ENCODE data around the gene SEPTIN10.

DNA sequence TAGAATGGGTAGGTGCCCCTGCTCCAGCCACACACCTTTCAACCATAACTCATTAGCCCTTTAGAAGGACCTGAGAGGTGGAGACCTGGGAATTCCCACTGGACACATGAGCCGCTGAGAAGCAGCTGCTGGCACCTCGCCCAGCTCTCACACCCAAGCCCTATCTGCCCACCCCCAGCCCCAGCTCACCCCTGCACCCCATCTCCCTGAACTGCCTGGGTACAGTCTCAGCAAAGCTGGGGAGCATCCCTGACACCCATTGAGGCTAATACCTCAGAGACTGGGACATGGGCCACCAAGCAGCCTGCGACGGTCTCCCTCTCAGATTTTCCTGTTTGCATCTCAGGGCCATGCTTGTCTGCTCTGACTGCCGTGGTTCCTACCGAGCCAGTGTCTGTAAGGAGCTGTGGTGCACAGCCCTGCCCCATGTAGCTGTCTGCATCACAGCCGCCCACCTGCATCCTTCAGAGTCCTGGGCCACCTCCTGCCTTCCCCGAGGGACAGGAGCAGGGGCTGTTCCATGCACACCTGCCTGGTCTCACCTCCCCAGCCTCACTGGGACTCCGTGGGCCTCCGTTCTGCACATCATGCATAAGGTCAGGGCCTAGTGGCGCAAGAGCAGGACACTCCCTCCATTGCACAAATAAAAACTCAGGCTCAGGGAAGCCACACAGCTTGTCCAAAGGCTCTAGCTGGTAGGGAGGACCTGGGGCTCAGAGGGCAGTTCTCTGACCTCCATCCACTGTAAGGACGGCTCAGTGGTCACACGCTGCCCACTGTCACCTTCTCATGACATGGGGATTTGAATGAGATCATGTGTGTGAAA lies 90.0 kb downstream of the SEPTIN10 start:
- TF ChIP-seq POLR2AphosphoS5 (IDR thresholded peaks at IDR 0.05; ENCODE audit: borderline replicate concordance, low read depth, low read length), result no peak
- no peak for TF ChIP-seq EZH2 (IDR thresholded peaks at IDR 0.05)
- TF ChIP-seq FOXP2 (optimal IDR thresholded peaks at IDR 0.05; ENCODE audit: control extremely low read depth, extremely low read length, insufficient read depth), result no peak
